ENCODE results near the gene LIPG. TPM values are rescaled to one million over a fixed set of nuclear protein-coding genes. Genes with fewer than 3 reads are reported as not detected.
"Not testable (repeated sequence)": the region's sequence is repeated elsewhere in the genome, so short reads cannot be mapped to it uniquely, and the experiment has no call there.

Gene LIPG
- 10 to 100 TPM; 43.9 to 69.5 (median 52.1) TPM for polyA plus RNA-seq (ENCODE audit: insufficient read length in 3 of 3)
- long read RNA-seq, donor 1, full-length matches to known transcripts = 20 of 20 reads
- long read RNA-seq, donor 1, partial matches to known transcripts = 0 of 20 reads
- long read RNA-seq, donor 1, other reads (novel, unspliced or antisense) = 0 of 20 reads
- long read RNA-seq, donor 2, transcript LIPG-207 (1 exons, 3,548 nt) = major isoform, 20 of 21 reads
- long read RNA-seq, donor 2, partial matches to known transcripts = 0 of 21 reads
- long read RNA-seq, donor 2, other reads (novel, unspliced or antisense) = 0 of 21 reads
- long read RNA-seq, donor 3, full-length matches to known transcripts = 31 of 31 reads
- long read RNA-seq, donor 3, partial matches to known transcripts = 0 of 31 reads
- long read RNA-seq, donor 3, other reads (novel, unspliced or antisense) = 0 of 31 reads
- long read RNA-seq, donor 4, full-length matches to known transcripts = 15 of 15 reads
- long read RNA-seq, donor 4, partial matches to known transcripts = 0 of 15 reads
- long read RNA-seq, donor 4, other reads (novel, unspliced or antisense) = 0 of 15 reads
- long read RNA-seq, donor 5, transcript LIPG-207 (1 exons, 3,548 nt) = major isoform, 9 of 9 reads
- long read RNA-seq, donor 5, partial matches to known transcripts = 0 of 9 reads
- long read RNA-seq, donor 5, other reads (novel, unspliced or antisense) = 0 of 9 reads
- long read RNA-seq, donor 6, full-length matches to known transcripts = 24 of 24 reads
- long read RNA-seq, donor 6, partial matches to known transcripts = 0 of 24 reads
- long read RNA-seq, donor 6, other reads (novel, unspliced or antisense) = 0 of 24 reads
- long read RNA-seq, donor 7, full-length matches to known transcripts = 24 of 24 reads
- long read RNA-seq, donor 7, partial matches to known transcripts = 0 of 24 reads
- long read RNA-seq, donor 7, other reads (novel, unspliced or antisense) = 0 of 24 reads
- long read RNA-seq, donor 8 = 0 reads
- long read RNA-seq, donor 9, full-length matches to known transcripts = 28 of 28 reads
- long read RNA-seq, donor 9, partial matches to known transcripts = 0 of 28 reads
- long read RNA-seq, donor 9, other reads (novel, unspliced or antisense) = 0 of 28 reads
- long read RNA-seq, donor 10, transcript LIPG-207 (1 exons, 3,548 nt) = major isoform, 28 of 28 reads
- long read RNA-seq, donor 10, partial matches to known transcripts = 0 of 28 reads
- long read RNA-seq, donor 10, other reads (novel, unspliced or antisense) = 0 of 28 reads
- long read RNA-seq, donor 11, full-length matches to known transcripts = 26 of 26 reads
- long read RNA-seq, donor 11, partial matches to known transcripts = 0 of 26 reads
- long read RNA-seq, donor 11, other reads (novel, unspliced or antisense) = 0 of 26 reads
- long read RNA-seq, donor 12, full-length matches to known transcripts = 38 of 43 reads
- long read RNA-seq, donor 12, partial matches to known transcripts = 5 of 43 reads
- long read RNA-seq, donor 12, other reads (novel, unspliced or antisense) = 0 of 43 reads
- long read RNA-seq, donor 13, full-length matches to known transcripts = 26 of 26 reads
- long read RNA-seq, donor 13, partial matches to known transcripts = 0 of 26 reads
- long read RNA-seq, donor 13, other reads (novel, unspliced or antisense) = 0 of 26 reads
- long read RNA-seq, donor 14 = 0 reads
- long read RNA-seq, donor 15 = 0 reads
- long read RNA-seq, donor 16, full-length matches to known transcripts = 28 of 28 reads
- long read RNA-seq, donor 16, partial matches to known transcripts = 0 of 28 reads
- long read RNA-seq, donor 16, other reads (novel, unspliced or antisense) = 0 of 28 reads

DNA sequence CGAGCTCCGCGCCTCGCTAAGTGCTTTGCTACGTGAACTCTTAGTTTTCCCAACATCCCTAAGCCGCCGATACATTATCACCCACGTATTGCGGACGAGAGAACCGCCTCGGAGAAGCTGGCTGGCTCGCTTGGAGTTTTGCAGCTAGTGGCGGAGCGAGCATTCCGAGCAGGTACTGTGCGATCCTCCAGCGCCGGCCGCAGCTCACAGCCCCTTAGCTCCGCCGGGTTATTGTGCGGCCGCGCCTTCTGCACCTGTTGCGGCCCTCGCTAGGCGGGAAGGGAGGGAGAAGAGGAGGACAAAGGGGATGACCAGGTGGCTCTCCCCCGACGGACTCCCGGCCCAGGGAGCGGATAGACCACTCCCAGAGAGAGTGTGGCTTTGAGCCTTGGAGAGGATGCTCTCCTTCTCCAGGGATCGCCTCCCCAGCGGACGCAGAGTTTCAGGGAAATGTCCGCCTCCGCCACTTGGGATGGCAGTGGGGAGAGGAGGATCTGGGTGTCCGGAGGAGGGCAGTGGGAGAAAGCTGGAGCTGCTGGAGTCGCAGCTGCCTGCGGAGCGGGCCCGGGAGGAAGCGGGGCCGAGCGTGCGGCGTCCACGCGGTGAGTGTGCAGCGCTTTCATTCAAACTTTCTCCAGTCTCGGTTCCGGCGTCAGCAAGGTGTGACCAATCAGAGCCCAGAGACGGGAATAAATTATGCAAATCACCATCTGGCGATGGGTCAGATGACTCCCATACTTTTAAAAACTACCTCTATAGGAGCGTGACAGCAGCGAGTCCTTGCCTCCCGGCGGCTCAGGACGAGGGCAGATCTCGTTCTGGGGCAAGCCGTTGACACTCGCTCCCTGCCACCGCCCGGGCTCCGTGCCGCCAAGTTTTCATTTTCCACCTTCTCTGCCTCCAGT lies at the start of gene LIPG:
TSS of gene LIPG (plus strand) at position 769 of the 905 bp plus-strand sequence. CDS start 252 bp downstream, outside the sequence.
- DNase-seq = peak; percentile 92

DNA sequence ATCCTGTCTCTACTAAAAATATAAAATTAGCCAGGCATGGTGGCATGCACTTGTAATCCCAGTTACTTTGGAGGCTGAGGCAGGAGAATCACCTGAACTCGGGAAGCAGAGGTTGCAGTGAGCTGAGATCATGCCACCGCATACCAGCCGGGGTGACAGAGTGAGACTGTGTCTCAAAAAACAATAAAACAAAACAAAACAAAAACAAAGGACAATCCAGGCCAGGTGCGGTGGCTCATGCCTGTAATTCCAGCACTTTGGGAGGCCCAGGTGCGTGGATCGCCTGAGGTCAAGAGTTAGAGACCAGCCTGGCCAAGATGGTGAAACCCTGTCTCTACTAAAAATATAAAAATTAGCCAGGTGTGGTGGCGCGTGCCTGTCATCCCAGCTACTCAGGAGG lies 49.0 kb upstream of the LIPG start:
- not testable (repeated sequence) for DNase-seq

DNA sequence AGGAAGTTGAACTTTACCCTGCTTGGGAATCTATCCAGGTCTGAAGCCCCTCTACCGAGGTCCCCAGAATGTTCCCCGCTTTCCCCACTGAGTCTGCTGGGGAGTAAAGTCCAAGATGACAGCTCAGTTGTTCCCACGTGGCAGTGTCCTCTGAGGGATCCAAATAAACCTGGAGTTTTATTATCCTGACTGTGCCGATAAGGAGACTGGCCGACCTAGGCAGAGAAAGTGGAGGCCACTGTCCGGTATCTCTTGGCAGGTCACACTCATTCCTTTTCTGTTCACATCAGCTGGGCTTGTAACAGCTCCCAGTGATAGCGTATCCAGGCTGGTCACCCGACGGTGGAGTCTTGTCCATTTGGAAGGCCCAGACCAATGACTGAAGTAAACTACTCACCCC lies 47.3 kb upstream of the LIPG start:
- no peak for DNase-seq

DNA sequence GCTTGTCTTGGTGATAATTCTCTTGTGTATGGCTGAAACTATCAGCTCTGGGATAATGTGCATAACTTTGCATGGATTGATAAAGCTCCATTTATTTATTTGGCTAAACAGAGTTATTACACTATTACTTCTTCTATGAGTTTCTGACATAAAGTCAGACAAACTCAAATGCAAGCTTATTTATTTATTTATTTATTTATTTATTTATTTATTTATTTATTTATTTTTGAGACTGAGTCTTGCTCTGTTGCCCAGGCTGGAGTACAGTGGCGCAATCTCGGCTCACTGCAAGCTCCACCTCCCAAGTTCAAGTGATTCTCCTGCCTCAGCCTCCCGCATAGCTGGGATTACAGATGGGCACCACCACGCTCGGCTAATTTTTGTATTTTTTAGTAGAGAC lies 46.9 kb upstream of the LIPG start:
- DNase-seq = not testable (repeated sequence)

DNA sequence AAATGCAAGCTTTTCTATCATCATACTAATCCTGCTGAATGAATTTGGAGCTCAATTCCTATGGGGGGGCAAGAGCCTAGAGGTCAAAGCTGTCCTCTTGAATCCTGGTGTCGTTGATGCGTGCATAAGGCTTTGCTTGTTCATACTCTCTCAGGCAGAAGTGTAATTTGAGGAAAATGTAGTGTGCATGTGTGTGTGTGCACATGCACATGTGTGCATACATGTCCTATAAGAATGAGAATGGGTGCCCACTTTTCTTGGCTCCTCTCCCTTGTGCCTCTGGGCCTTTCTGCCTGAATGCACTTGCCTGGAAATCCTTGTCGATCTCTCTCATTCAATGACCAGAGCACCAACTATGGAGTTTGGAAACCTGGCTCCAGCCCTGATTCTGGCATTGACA lies 46.3 kb upstream of the LIPG start:
- no peak for DNase-seq

DNA sequence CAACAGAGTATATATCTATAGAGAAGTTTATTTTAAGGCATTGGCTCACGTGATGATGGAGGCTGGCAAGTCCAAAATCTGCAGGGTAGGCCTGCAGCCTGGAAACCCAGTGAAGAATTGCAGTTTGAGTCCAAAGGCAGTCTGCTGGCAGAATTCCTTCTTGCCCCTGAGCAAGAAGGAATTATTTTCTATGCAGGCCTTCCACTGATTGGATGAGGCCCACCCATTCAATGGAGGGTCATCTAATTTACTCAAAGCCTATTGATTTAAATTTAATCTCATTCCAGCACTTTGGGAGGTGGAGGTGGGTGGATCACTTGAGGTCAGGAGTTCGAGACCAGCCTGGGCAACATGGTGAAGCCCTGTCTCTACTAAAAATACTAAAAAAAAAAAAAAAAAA lies 44.4 kb upstream of the LIPG start:
- no peak for DNase-seq

DNA sequence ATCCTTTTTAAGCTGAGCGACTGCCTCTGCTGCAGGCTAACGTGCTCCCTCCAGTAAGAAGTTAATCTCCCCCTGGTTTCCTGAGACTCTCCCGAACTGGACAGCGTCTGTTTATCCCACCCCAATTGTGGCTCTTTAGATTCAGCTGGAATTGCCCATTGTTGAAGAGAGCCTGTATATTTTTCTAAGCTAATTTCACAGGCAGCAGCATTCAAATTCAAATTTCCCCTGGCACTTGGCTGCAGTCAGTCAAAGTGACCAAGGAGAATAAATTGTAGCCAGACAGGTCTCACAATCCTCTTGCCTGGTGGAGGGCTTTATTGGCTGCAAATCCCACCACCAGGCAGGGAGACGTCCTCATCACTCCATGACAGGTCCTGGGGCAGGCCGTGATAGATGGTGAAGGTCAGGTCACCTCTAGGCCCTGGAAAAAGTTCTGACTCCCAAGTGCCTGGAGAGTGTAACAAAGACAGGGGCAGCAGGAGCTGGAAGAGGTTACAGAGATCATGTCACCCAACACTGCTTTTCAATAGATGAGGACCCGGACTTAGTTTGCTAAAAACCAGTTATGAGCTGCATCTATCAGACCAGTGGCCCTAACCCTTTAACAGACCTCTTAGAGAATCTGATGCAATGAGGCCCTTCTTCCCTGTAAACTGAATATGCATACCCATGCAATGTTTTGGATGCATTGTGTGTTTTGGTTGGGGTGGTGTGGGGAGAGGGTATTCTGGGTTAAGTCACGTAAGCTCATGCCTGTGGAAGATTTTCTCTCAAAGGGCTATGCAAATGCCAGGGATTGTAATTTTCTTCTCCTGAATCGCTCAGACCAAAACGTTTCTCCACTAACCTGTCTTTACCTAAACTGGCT lies 42.5 kb upstream of the LIPG start:
- no peak for DNase-seq

DNA sequence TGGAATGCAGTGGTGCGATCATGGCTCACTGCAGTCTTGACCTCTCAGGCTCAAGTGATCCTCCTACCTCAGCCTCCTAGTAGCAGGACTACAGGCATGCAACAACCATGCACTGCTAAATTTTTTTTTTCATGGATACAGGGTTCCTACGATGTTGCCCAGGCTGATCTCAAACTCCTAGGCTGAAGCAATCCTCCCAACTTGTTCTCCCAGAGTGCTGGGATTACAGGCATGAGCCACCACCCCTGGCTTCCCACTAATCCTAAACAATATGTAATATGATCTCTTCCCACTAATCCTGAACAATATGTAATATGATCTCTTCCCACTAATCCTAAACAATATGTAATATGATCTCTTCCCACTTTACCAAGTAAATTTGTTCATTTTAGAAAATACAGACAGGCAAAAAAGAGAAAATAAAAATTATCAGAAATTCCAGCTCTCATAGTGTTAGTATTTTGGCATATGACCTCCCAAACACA lies 41.2 kb upstream of the LIPG start:
- DNase-seq = no peak

DNA sequence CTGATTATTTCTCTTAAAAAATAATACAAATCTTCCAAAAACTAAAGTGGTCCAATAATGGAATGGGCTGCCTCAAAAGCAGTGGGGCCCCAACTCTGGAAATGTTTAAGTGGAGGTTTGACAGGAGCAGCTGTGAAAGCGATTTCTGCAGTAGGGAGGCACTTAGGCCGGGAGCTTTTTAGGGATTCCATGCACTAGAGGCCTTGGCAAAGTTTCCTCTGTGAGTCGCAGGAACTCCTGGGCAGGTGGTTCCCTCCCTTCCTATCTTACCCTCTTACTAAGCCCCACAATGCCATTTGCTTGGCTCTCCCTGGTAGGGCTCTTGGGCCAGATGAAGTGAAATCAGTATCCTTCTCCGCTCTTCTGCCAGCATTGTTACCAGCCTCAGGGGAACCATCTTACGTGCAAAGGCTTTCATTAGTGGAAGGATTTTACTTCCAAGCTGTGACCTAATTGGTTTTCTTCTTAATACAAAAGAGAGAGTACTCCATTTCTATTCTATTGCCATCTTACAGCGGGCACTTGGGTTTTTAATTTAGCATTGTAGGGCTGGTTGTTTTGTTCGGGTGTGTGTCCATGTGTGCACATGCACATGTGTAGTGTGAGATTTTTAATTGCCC lies 40.5 kb upstream of the LIPG start:
- DNase-seq = no peak

DNA sequence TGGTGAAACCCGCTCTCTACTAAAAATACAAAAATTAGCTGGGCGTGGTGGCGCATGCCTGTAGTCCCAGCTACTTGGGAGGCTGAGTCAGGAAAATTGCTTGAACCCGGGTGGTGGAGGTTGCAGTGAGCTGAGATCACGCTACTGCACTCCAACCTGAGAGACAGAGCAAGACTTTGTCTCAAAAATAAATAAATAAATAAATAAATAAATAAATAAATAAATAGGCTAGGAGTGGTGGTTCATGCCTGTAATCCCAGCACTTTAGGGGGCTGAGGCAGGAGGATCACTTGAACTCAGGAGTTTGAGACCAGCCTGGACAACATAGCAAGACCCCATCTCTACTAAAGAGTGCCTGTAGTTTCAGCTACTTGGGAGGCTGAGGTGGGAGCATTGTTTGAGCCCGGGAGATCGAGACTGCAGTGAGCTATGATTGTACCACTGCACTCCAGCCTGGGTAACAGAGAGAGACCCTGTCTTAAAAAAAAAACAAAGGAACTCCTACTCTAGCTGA lies 38.2 kb upstream of the LIPG start:
- not testable (repeated sequence) for DNase-seq

DNA sequence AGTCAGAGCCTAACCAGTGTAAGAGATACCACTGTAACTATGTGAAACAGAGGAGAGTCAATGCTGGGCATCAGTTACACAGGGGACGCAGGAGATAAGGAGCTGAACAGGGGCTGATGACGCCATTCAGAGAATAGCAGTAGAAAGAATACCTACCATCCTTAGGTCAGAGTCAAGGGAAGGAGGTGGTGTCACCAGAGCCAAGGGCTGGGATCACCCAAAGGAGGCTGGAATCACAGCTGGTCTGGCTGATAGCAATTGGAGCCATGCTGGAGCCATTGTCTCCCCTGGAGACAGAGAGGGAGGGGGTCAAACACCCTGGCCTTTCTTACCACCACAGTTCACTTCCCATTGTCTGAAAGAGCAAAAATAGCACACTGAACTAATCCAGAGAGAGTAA lies 37.5 kb upstream of the LIPG start:
- no peak for DNase-seq

DNA sequence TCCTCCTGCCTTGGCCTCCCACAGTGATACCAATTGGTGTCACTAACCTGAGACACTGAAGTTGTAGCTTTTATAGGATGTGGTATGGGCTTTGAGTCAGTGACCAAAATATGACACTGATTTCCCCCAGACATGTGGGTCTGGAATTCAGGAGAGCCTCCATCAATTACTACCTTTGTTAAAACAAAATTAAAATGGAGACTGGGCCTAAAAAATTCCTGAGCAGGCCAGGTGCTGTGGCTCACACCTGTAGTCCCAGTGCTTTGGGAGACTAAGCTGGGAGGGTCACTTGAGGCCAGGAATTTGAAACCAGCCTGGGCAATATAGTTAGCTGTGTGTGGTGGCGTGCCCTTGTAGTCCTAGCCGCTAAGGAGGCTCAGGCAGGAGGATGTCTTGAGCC lies 36.9 kb upstream of the LIPG start:
- DNase-seq = no peak

DNA sequence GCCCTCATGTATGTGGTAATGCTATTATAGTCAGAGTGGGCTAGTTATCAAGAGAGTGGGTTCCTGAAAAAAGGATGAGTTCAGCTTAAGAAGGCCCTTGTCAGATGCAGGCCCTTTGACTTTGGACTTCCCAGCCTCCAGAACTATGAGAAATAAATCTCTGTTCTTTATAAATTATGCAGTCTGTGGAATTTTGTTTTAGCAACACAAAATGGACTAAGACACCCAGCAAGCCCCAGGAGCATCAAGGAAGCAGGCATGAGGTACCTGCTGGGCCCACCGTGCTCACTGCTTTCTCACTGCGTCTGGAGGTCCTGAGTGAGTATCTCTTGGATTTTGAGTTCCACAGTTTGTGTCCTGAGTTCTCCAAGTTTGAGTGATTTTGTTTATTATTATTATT lies 35.9 kb upstream of the LIPG start:
- no peak for DNase-seq

DNA sequence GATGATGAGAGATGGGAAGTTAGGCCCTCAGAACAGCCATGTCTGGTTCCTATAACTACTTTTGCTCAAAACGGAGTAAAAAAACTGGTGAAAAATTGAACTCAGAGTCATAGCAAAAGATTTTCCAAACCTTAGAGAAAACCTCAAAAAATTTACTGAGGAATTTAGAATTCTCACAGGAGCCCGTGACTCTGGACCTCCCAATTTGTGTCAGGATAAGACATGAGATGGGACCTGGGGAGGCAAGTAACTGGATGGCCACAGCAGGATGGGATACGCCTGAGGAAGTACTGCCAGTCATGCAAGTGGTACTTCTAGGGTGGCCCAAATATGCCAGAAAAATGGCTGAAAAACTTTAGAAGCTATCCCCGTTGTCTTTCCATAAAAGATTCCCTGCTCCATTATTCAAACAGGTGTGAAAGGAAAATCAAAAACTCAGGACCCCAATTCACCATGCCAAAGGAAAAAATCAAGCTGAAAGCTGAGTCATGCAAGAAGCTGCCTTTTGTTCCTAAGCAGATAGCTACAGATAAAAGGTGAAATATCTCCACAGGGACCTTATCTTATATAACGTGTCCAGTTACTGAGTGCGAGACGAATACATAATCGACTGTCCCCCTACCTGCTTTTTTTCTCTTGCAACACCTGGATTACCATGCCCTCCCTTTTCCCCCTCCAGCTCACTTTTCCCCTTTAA lies 34.1 kb upstream of the LIPG start:
- DNase-seq = no peak

DNA sequence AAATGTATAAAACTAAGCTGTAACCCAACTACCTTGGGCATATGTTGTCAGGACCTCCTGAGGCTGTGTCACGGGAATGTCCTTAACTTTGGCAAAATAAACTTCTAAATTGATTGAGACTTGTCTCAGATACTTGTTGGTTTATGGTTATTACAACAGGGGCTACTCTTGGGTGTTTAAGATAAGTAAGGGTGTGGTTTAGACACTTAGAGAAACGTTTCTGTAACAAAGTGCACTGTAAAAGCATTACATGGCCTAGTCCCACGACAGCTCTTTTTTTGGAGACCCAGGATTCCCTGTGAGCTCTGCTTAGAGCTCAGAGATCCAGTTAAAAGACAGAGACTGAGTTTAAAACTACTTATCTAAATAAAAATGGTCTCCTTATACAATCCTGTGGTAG lies 32.3 kb upstream of the LIPG start:
- DNase-seq = no peak

DNA sequence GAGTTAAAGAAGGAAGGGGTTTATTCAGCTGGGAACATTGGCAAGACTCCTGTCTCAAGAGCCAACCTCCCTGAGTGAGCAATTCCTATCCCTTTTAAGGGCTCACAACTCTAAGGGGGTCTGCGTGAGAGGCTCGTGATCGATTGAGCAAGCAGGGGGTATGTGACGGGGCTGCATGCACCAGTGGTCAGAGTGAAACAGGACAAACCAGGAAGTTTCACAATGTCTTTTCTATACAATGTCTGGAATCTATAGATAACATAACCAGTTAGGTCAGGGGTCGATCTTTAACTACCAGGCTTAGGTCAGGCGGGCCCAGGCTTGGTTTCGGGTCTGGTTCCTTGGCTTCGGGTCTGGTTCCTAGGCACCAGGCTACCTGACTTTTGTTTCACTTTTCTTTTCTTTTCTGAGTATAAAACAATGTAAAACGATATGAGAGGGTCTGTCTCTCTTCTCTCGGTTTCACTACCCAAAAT lies 30.1 kb upstream of the LIPG start:
- no peak for DNase-seq
